ENCODE results near the gene PEX14.

Gene PEX14

GRCh38 chr1:10620776-10621175 lies 146.0 kb downstream of the PEX14 start:
- DNase-seq (ENCODE audit: low spot score) = no peak

- DNase-seq (ENCODE audit: low spot score) = no peak
These were observed 147.2 kb downstream of the PEX14 start for GRCh38 chr1:10621906-10622305.

- DNase-seq (ENCODE audit: low spot score) = no peak
These were observed 148.3 kb downstream of the PEX14 start for GRCh38 chr1:10622910-10623685.

- no peak for DNase-seq (ENCODE audit: low spot score)
These were observed 149.0 kb downstream of the PEX14 start for GRCh38 chr1:10623686-10624145.

- no peak for DNase-seq (ENCODE audit: low spot score)
These were observed 149.7 kb downstream of the PEX14 start for GRCh38 chr1:10624256-10625050.

- no peak for DNase-seq (ENCODE audit: low spot score)
These were observed 150.3 kb downstream of the PEX14 start for GRCh38 chr1:10625076-10625475.

GRCh38 chr1:10625554-10625953 lies 150.8 kb downstream of the PEX14 start:
- no peak for DNase-seq (ENCODE audit: low spot score)

- no peak for DNase-seq (ENCODE audit: low spot score)
These were observed 151.5 kb downstream of the PEX14 start for GRCh38 chr1:10626131-10626731.

- DNase-seq (ENCODE audit: low spot score) = no peak
These were observed 152.2 kb downstream of the PEX14 start for GRCh38 chr1:10626791-10627410.

GRCh38 chr1:10628685-10629084 lies 153.9 kb downstream of the PEX14 start:
- DNase-seq (ENCODE audit: low spot score) = no peak

GRCh38 chr1:10629091-10629815 lies 154.5 kb downstream of the PEX14 start:
- DNase-seq (ENCODE audit: low spot score) = no peak

GRCh38 chr1:10629816-10630571 lies 155.2 kb downstream of the PEX14 start:
- no peak for DNase-seq (ENCODE audit: low spot score)

- no peak for DNase-seq (ENCODE audit: low spot score)
These were observed 155.9 kb downstream of the PEX14 start for GRCh38 chr1:10630661-10631120.

GRCh38 chr1:10631121-10631810 lies 156.5 kb downstream of the PEX14 start:
- no peak for DNase-seq (ENCODE audit: low spot score)

- no peak for DNase-seq (ENCODE audit: low spot score)
These were observed 157.3 kb downstream of the PEX14 start for GRCh38 chr1:10631811-10632593.

GRCh38 chr1:10632691-10633090 lies 157.9 kb downstream of the PEX14 start:
- DNase-seq (ENCODE audit: low spot score) = no peak

- DNase-seq (ENCODE audit: low spot score) = no peak
These were observed 158.7 kb downstream of the PEX14 start for GRCh38 chr1:10633416-10633815.

- no peak for DNase-seq (ENCODE audit: low spot score)
These were observed 159.3 kb downstream of the PEX14 start for GRCh38 chr1:10634075-10634427.

GRCh38 chr1:10634428-10635084 lies 159.8 kb downstream of the PEX14 start:
- DNase-seq (ENCODE audit: low spot score) = no peak

Measured in SW480 (cell line).